Activated T-helper 2 cell treated with anti-CD3 and anti-CD28 coated beads, Interferon-gamma antibody, Interleukin-2, Interleukin-4, amounts not matched to agents 10 μg/mL and 5 μg/mL and 100 μg/mL, durations not matched to agents 14 hours and 24 hours and 36 hours (primary cell): ENCODE measurements around the gene GLMN. TPM values are rescaled to one million over a fixed set of nuclear protein-coding genes. Genes with fewer than 3 reads are reported as not detected.
A peak's percentile ranks its signal among the peaks of the same experiment; 100 is the strongest.

ENCODE experiments used
- DNase-seq: peaks from one replicate; pipeline ENCODE4 v3.0.0; 2021; ENCODE audit warnings: low spot score
- H3K27ac Mint-ChIP-seq: one replicate; pipeline ENCODE4 v1.8.0; 2021; ENCODE audit warnings: mixed read lengths
- H3K27me3 Mint-ChIP-seq: one replicate; pipeline ENCODE4 v1.8.0; 2021; ENCODE audit warnings: low read depth, mixed read lengths
- H3K36me3 Mint-ChIP-seq: one replicate; pipeline ENCODE4 v1.8.0; 2021; ENCODE audit warnings: low read depth, mixed read lengths
- H3K4me1 Mint-ChIP-seq: one replicate; pipeline ENCODE4 v1.8.0; 2021; ENCODE audit warnings: low read depth, mixed read lengths
- H3K4me3 Mint-ChIP-seq: one replicate; pipeline ENCODE4 v1.8.0; 2021; ENCODE audit warnings: low read depth, mild to moderate bottlenecking, moderate library complexity, mixed read lengths
- H3K9me3 Mint-ChIP-seq: one replicate; pipeline ENCODE4 v1.8.0; 2021; ENCODE audit warnings: mixed read lengths
- intact Hi-C: fragments of 100-400 bp; cut with micrococcal nuclease; formaldehyde crosslinking; loops from one replicate; pipeline ENCODE4 v1.15.1; 2023
- total RNA-seq: library from RNA; stranded (reverse); gene quantifications from 2 replicates; pipeline ENCODE4 v1.2.3, GENCODE V29; 2022

GLMN gene
- total RNA-seq = 29.5 and 30.8 TPM in 2 replicates

GRCh38 chr1:92298573-92299476 lies at the start of gene GLMN, which contains the start of gene RPAP2:
TSS of gene GLMN (minus strand) at chr1:92298987. CDS start at chr1:92297999, 988 bp downstream.
TSS of gene RPAP2 (plus strand) at chr1:92299059. CDS start at chr1:92299074, 15 bp downstream.
- Mint-ChIP-seq H3K4me1 (peaks cover 31% of the 10 kb centered on the region), H3K27ac (peak within 1 kb of the TSS; percentile 96), H3K9me3 (no peaks in the 10 kb centered on the region), H3K27me3 (no peaks in the 10 kb centered on the region), H3K36me3 (peaks cover 51% of the 10 kb centered on the region), H3K4me3 (peak within 1 kb of the TSS; percentile 98)
- intact Hi-C loops = loop anchor here (1.0 to 10.0 kb wide), 3 partner anchors 214 to 784 kb away; partner anchors contain the start of gene BTBD8
- DNase-seq = peak; percentile 75

- H3K4me1 Mint-ChIP-seq = peaks cover 16% of the 10 kb centered on the region
- no peaks in the 10 kb centered on the region for H3K27me3 Mint-ChIP-seq
- no peak for DNase-seq
- no peaks in the 10 kb centered on the region for H3K9me3 Mint-ChIP-seq
- intact Hi-C loops = no loop called here
- no peak overlapping the region for H3K27ac Mint-ChIP-seq
- H3K4me3 Mint-ChIP-seq = no peak overlapping the region
- peaks cover 50% of the 10 kb centered on the region for H3K36me3 Mint-ChIP-seq
Observed at GRCh38 chr1:92346866-92347640, 48.3 kb upstream of the GLMN start.

GRCh38 chr1:92343061-92343460 lies 44.3 kb upstream of the GLMN start:
- H3K4me1 Mint-ChIP-seq = peaks cover 9% of the 10 kb centered on the region
- intact Hi-C loops = no loop called here
- no peaks in the 10 kb centered on the region for H3K9me3 Mint-ChIP-seq
- H3K27me3 Mint-ChIP-seq = no peaks in the 10 kb centered on the region
- H3K4me3 Mint-ChIP-seq = no peak overlapping the region
- DNase-seq = no peak
- peaks cover 47% of the 10 kb centered on the region for H3K36me3 Mint-ChIP-seq
- no peak overlapping the region for H3K27ac Mint-ChIP-seq

- Mint-ChIP-seq H3K27me3 (no peaks in the 10 kb centered on the region), H3K27ac (no peak overlapping the region), H3K36me3 (peaks cover 42% of the 10 kb centered on the region)
Observed at GRCh38 chr1:92342401-92342800, 43.6 kb upstream of the GLMN start.

GRCh38 chr1:92340154-92340553 lies 41.4 kb upstream of the GLMN start:
- Mint-ChIP-seq H3K27me3 (no peaks in the 10 kb centered on the region), H3K4me1 (peaks cover 4% of the 10 kb centered on the region), H3K27ac (no peak overlapping the region), H3K9me3 (no peaks in the 10 kb centered on the region), H3K4me3 (no peak overlapping the region), H3K36me3 (peaks cover 41% of the 10 kb centered on the region)
- intact Hi-C loops = no loop called here
- no peak for DNase-seq

More at GRCh38 chr1:92342401-92342800, 43.6 kb upstream of the GLMN start:
- no peak overlapping the region for H3K4me3 Mint-ChIP-seq
- intact Hi-C loops = no loop called here
- H3K9me3 Mint-ChIP-seq = no peaks in the 10 kb centered on the region
- H3K4me1 Mint-ChIP-seq = peaks cover 9% of the 10 kb centered on the region
- no peak for DNase-seq

- Mint-ChIP-seq H3K4me1 (peaks cover 29% of the 10 kb centered on the region), H3K27ac (peak overlapping the region; percentile 45), H3K27me3 (no peaks in the 10 kb centered on the region), H3K9me3 (peaks cover 14% of the 10 kb centered on the region), H3K36me3 (peaks cover 61% of the 10 kb centered on the region), H3K4me3 (no peak overlapping the region)
- DNase-seq = no peak
- intact Hi-C loops = no loop called here
Observed at GRCh38 chr1:92333668-92334067, 34.9 kb upstream of the GLMN start.

- Mint-ChIP-seq H3K27me3 (no peaks in the 10 kb centered on the region), H3K4me1 (peaks cover 33% of the 10 kb centered on the region), H3K36me3 (peaks cover 85% of the 10 kb centered on the region), H3K27ac (no peak overlapping the region), H3K4me3 (no peak overlapping the region), H3K9me3 (peaks cover 47% of the 10 kb centered on the region)
- no peak for DNase-seq
- intact Hi-C loops = no loop called here
Observed at GRCh38 chr1:92329347-92330129, 30.8 kb upstream of the GLMN start.

GRCh38 chr1:92327794-92328193 lies 29.0 kb upstream of the GLMN start:
- intact Hi-C loops = no loop called here
- no peak for DNase-seq
- H3K4me1 Mint-ChIP-seq = peaks cover 34% of the 10 kb centered on the region
- no peaks in the 10 kb centered on the region for H3K27me3 Mint-ChIP-seq
- no peak overlapping the region for H3K27ac Mint-ChIP-seq
- peaks cover 88% of the 10 kb centered on the region for H3K36me3 Mint-ChIP-seq
- peaks cover 47% of the 10 kb centered on the region for H3K9me3 Mint-ChIP-seq
- no peak overlapping the region for H3K4me3 Mint-ChIP-seq

GRCh38 chr1:92326681-92327080 lies 27.9 kb upstream of the GLMN start:
- H3K36me3 Mint-ChIP-seq = peaks cover 84% of the 10 kb centered on the region
- no peak for DNase-seq
- no peak overlapping the region for H3K27ac Mint-ChIP-seq
- H3K4me1 Mint-ChIP-seq = peaks cover 30% of the 10 kb centered on the region
- no peak overlapping the region for H3K4me3 Mint-ChIP-seq
- peaks cover 47% of the 10 kb centered on the region for H3K9me3 Mint-ChIP-seq
- intact Hi-C loops = no loop called here
- no peaks in the 10 kb centered on the region for H3K27me3 Mint-ChIP-seq

- peak overlapping the region; percentile 29 for H3K27ac Mint-ChIP-seq
Observed at GRCh38 chr1:92324784-92325183, 26.0 kb upstream of the GLMN start.

GRCh38 chr1:92323473-92324453 lies 25.0 kb upstream of the GLMN start:
- Mint-ChIP-seq H3K9me3 (peaks cover 34% of the 10 kb centered on the region), H3K27me3 (no peaks in the 10 kb centered on the region), H3K4me1 (peaks cover 29% of the 10 kb centered on the region), H3K36me3 (peaks cover 81% of the 10 kb centered on the region), H3K4me3 (peak overlapping the region; percentile 69), H3K27ac (peak overlapping the region; percentile 74)
- DNase-seq = no peak
- intact Hi-C loops = no loop called here

More at GRCh38 chr1:92324784-92325183, 26.0 kb upstream of the GLMN start:
- peaks cover 83% of the 10 kb centered on the region for H3K36me3 Mint-ChIP-seq
- peak overlapping the region; percentile 9 for H3K4me3 Mint-ChIP-seq
- peaks cover 41% of the 10 kb centered on the region for H3K9me3 Mint-ChIP-seq
- H3K27me3 Mint-ChIP-seq = no peaks in the 10 kb centered on the region
- intact Hi-C loops = no loop called here
- DNase-seq = no peak
- H3K4me1 Mint-ChIP-seq = peaks cover 22% of the 10 kb centered on the region
